Adrenal gland (tissue), 5 donors: ENCODE results near the gene KMT2C.

ENCODE experiments used
- CTCF ChIP-seq, 6 experiments: fragments of 450-650 bp in 4 of 6; fragments of 200-600 bp in 2 of 6; sonication (generic) in 1 of 6; IDR thresholded peaks; 1 replicate in 5 of 6; 2 replicates in 1 of 6; pipeline versions ENCODE4 v1.5.1 to v1.8.0; 2016 to 2021; ENCODE audit warnings: antibody characterized with exemption in 6 of 6, mild to moderate bottlenecking in 2 of 6, moderate library complexity in 1 of 6
- POLR2A ChIP-seq, 2 donors: fragments of 450-650 bp; IDR thresholded peaks; one replicate each; pipeline ENCODE4 v1.6.1; 2017; ENCODE audit warnings: antibody characterized with exemption in 2 of 2, mild to moderate bottlenecking in 2 of 2, moderate library complexity in 1 of 2
- donor health status: DM: no; HTN: no; CAD: no.

GRCh38 chr7:152180587-152180986 lies 255.2 kb downstream of the KMT2C start:
- no peak for TF ChIP-seq CTCF (IDR thresholded peaks at IDR 0.05)
- TF ChIP-seq POLR2A (IDR thresholded peaks at IDR 0.05), result no peak
